Neutrophil (primary cell): ENCODE results near the gene SFSWAP.

Experiments used
- H3K27ac ChIP-seq: fragments of 200-600 bp; sonication (generic); 2 replicates; pipeline ENCODE4 v1.5.1; 2016; ENCODE audit warnings: mild to moderate bottlenecking, moderate library complexity
- H3K27me3 ChIP-seq: fragments of 200-600 bp; sonication (generic); 2 replicates; pipeline ENCODE4 v1.6.0; 2016; ENCODE audit warnings: mild to moderate bottlenecking
- H3K36me3 ChIP-seq: fragments of 200-600 bp; sonication (generic); 2 replicates; pipeline ENCODE4 v1.5.1; 2017
- H3K4me1 ChIP-seq, 2 experiments: fragments of 200-600 bp in 1 of 2; sonication (generic) in 1 of 2; 1 replicate in 1 of 2; 2 replicates in 1 of 2; pipeline versions ENCODE4 v1.5.1 to v1.6.1; 2013 to 2016; ENCODE audit warnings: low read depth in 1 of 2, low read length in 1 of 2, mild to moderate bottlenecking in 1 of 2, moderate library complexity in 1 of 2; ENCODE audit not compliant: control insufficient read depth in 1 of 2, insufficient read depth in 1 of 2
- H3K4me3 ChIP-seq, 2 experiments: fragments of 200-600 bp in 1 of 2; sonication (generic) in 1 of 2; 1 replicate in 1 of 2; 2 replicates in 1 of 2; pipeline ENCODE4 v1.5.1; 2013 to 2016; ENCODE audit warnings: low read depth in 1 of 2, low read length in 1 of 2, mild to moderate bottlenecking in 1 of 2, moderate library complexity in 1 of 2
- H3K9me3 ChIP-seq: fragments of 200-600 bp; sonication (generic); 2 replicates; pipeline ENCODE4 v1.5.1; 2016
- CTCF ChIP-seq: fragments of 200-600 bp; sonication (generic); IDR thresholded peaks from 2 replicates; pipeline ENCODE4 v1.5.1; 2016; ENCODE audit warnings: antibody characterized with exemption

The SFSWAP gene

GRCh38 chr12:131759176-131759575, 48.3 kb downstream of the SFSWAP start:
- Histone ChIP-seq H3K9me3 (no peaks in the 10 kb centered on the region), H3K4me1 (no peaks in the 10 kb centered on the region), H3K27ac (no peak overlapping the region), H3K36me3 (peaks cover 88% of the 10 kb centered on the region), H3K27me3 (no peaks in the 10 kb centered on the region), H3K4me3 (no peak overlapping the region)
- TF ChIP-seq CTCF, result no peak

GRCh38 chr12:131761638-131762037, 50.7 kb downstream of the SFSWAP start:
- Histone ChIP-seq H3K4me1 (no peaks in the 10 kb centered on the region), H3K4me3 (no peak overlapping the region), H3K9me3 (no peaks in the 10 kb centered on the region), H3K27me3 (no peaks in the 10 kb centered on the region), H3K27ac (no peak overlapping the region), H3K36me3 (peaks cover 88% of the 10 kb centered on the region)
- no peak for TF ChIP-seq CTCF

- Histone ChIP-seq H3K27ac (no peak overlapping the region), H3K36me3 (peaks cover 92% of the 10 kb centered on the region), H3K4me1 (no peaks in the 10 kb centered on the region)
Observed at GRCh38 chr12:131764738-131765137, 53.8 kb downstream of the SFSWAP start.

GRCh38 chr12:131765961-131766360, 55.1 kb downstream of the SFSWAP start:
- Histone ChIP-seq H3K9me3 (no peaks in the 10 kb centered on the region), H3K27me3 (no peaks in the 10 kb centered on the region), H3K27ac (no peak overlapping the region), H3K4me3 (no peak overlapping the region), H3K4me1 (no peaks in the 10 kb centered on the region), H3K36me3 (peaks cover 97% of the 10 kb centered on the region)
- TF ChIP-seq CTCF, result no peak

More at GRCh38 chr12:131764738-131765137, 53.8 kb downstream of the SFSWAP start:
- Histone ChIP-seq H3K9me3 (no peaks in the 10 kb centered on the region), H3K4me3 (no peak overlapping the region), H3K27me3 (no peaks in the 10 kb centered on the region)
- TF ChIP-seq CTCF, result no peak

- Histone ChIP-seq H3K27ac (no peak overlapping the region), H3K4me3 (no peak overlapping the region), H3K36me3 (peaks cover 97% of the 10 kb centered on the region), H3K4me1 (no peaks in the 10 kb centered on the region), H3K27me3 (no peaks in the 10 kb centered on the region), H3K9me3 (no peaks in the 10 kb centered on the region)
- no peak for TF ChIP-seq CTCF
Observed at GRCh38 chr12:131766382-131767107, 55.7 kb downstream of the SFSWAP start.
